HG03095 (cell line): ENCODE measurements around the gene SMAD6.
"Not testable (repeated sequence)": the region's sequence is repeated elsewhere in the genome, so short reads cannot be mapped to it uniquely, and the experiment has no call there.

Experiments used
- ATAC-seq: cut with Tn5 transposase; IDR thresholded peaks from one replicate; pipeline ENCODE4 v1.9.1; 2021; ENCODE audit warnings: moderate library complexity; ENCODE audit not compliant: unreplicated experiment

Gene SMAD6

DNA sequence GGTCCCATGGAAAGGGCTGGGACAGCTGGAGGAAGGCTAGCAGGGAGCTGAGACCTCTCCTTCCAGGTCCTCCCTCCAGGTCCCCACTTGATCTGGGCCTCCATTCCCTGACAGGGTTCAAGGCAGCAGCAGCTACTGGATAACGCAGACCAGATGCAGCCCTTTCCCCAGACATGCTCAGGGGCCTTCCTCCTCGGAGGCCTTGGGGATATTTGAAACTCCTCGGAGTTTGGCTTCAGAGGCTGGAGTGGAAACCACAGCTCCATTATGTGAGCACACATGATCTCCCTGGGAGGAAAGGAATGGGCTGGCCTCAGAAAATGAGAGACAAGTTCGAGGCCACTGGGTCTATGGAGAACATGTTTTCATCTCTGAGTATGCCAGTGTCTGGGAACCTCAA, 119.3 kb downstream of the SMAD6 start:
- no peak for ATAC-seq

DNA sequence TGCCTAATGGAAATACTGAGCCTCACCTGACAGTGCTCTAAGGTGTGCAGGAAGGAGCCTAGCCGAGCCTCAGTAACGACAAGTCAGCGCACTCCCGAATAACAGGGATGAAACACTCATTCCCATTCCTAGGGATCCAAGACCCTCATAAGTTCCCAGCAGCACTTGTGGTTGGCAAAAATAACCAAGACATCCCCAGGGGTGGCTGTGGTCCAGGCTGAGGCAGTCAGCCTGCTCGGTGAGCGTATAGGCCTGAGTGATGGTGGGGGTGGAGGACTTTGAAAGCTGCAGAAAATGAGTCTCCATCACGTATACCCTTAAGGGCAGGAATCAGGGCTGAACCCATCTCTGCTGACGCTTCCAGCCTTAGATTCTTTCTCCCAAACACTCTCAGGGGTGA, 120.1 kb downstream of the SMAD6 start:
- no peak for ATAC-seq

DNA sequence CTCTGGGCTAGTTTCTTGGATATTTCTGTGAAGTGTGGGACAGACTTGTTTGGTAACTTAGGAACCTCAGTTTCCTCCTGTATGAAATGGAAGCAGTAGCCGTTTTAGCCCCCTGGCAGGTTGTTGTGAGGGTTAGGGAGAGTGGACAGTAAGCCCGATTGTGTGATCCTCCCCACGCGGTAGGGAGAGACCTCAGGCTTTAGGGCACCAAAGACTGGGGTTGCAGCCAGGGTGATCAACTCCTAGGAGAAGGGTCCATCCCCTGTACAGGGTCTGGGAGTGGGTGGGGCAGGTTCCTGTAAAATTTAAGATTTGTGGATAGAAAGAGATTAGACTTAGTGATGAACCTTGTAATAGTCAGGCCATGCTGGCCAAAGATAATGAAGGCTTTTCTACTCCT, 120.5 kb downstream of the SMAD6 start:
- ATAC-seq, result no peak

DNA sequence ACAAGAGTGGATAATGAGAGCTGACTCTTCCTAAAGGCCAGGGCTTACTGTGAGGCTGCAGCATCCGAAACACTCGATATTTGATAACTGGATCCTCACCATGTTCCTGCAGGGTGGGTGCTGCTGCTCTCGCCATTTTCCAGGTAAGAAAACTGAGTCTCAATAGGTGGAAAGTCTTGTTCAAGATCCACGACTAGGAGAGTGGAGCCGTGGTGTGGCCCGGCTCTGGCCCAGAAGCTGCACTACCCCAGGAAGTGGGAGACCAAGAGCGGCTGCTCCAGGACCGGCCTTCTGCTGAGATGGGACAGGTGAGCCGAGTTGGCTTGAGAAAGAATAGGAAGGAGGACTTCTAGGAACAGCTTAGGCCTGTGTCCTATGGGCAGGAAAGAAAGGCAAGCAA, 121.6 kb downstream of the SMAD6 start:
- ATAC-seq, result no peak

- no peak for ATAC-seq
These were observed 122.4 kb downstream of the SMAD6 start for GRCh38 chr15:66824424-66824823.

DNA sequence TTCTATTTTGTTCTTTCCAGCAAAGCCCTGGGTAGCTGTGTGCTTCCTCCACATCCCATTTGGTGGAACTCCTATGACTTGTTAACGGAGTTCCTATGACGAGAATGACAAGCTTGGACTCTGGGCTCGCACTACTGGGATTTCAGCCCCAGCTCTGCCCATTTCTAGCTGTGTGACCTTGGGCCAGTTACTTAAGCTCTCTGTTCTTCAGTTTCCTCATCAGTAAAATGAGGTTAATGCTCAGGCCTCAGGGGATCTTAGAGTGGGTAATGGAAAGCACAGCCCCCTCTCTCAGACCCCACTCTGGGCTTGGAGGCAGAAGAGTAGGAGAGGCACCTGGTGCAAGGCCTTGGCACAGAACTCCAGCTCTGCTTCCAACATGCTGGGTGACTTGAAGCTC, 123.1 kb downstream of the SMAD6 start:
- ATAC-seq, result no peak

GRCh38 chr15:66825731-66826130, 123.7 kb downstream of the SMAD6 start:
- no peak for ATAC-seq

GRCh38 chr15:66826507-66826906, 124.5 kb downstream of the SMAD6 start:
- no peak for ATAC-seq

- ATAC-seq, result no peak
These were observed 125.1 kb downstream of the SMAD6 start for GRCh38 chr15:66827039-66827697.

GRCh38 chr15:66827698-66828055, 125.6 kb downstream of the SMAD6 start:
- ATAC-seq, result no peak

GRCh38 chr15:66828817-66829541, 126.9 kb downstream of the SMAD6 start:
- ATAC-seq, result not testable (repeated sequence)

DNA sequence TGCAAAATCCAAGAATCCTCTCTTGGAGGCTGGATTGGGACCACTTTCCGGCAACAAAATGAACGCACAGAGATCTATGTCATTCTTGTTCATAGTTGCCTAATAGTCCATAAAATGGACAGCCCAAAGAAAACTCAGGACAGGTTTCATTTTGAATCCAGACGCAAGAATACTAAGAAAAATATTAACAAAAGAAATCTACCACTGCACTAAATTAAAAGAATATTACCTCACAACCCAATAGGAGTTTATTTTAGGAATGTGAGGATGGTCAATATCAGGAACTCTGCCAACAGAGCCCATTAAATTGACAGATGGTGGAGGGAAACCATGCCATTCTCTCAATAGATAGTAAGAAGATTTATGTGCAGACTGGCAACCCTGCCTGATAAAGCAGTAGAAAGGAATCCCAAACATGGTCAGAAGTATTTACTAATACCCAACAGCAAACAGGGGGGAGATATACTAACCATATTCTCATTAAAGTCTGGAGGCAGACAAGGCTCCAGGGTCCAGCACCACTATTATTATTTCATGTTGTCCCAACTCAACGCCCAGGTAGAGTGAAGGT, 127.6 kb downstream of the SMAD6 start:
- no peak for ATAC-seq

DNA sequence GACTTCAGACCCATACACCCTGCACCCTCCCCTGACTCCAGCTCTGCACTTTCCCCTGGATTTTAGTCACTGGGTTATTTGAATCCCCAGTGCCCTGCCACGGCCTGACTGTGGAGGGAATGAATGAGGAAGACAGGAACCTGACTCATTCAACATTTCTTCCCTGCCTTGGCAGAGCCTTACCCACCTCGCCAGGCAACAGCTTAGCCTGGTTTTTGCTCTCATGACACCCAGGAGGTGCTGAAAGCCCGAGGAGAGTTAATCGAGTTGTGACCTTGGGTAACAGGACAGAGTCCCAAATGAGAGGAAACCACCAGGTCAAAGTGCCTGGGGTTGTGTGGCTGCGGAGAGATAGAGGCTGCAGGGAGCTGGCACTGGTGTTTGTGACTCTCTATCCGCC, 128.3 kb downstream of the SMAD6 start:
- ATAC-seq, result no peak

- ATAC-seq, result no peak
These were observed 128.8 kb downstream of the SMAD6 start for GRCh38 chr15:66830823-66831222.

GRCh38 chr15:66831289-66831688, 129.3 kb downstream of the SMAD6 start:
- ATAC-seq, result no peak

DNA sequence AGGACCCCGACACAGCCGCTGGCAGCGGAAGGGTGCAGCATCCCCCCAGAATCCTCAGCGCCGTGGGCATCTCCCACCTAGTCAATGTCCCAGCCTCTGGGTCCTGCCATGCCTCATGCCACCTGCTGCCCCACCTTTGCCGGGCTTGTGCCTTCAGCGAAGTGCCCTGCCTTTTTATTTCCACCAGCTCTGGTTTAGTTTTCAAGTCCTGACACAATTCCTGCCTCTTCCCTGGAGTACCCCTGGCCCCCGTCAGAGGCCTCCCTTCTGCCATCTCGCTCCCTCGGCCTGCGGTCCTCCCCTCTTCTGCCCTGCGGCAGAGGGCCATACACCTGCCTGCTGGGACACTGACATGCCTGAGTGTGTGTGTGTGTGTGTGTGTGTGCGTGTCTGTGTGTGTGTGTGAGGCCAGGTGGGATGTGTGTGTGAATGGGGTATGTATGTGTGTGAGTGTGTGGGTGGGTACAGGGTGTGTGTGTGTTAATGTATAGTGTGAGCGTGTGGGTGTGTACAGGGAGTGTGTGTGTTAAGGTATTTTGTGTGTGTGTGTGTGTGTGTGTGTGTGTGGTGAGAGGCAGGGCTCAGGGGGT, 129.9 kb downstream of the SMAD6 start:
- no peak for ATAC-seq
